ENCODE results near the gene DAPK2.
"Not testable (repeated sequence)": the region's sequence is repeated elsewhere in the genome, so short reads cannot be mapped to it uniquely, and the experiment has no call there.

DAPK2 gene

GRCh38 chr15:63970621-63971426, 75.5 kb downstream of the DAPK2 start:
- no peak for DNase-seq

DNA sequence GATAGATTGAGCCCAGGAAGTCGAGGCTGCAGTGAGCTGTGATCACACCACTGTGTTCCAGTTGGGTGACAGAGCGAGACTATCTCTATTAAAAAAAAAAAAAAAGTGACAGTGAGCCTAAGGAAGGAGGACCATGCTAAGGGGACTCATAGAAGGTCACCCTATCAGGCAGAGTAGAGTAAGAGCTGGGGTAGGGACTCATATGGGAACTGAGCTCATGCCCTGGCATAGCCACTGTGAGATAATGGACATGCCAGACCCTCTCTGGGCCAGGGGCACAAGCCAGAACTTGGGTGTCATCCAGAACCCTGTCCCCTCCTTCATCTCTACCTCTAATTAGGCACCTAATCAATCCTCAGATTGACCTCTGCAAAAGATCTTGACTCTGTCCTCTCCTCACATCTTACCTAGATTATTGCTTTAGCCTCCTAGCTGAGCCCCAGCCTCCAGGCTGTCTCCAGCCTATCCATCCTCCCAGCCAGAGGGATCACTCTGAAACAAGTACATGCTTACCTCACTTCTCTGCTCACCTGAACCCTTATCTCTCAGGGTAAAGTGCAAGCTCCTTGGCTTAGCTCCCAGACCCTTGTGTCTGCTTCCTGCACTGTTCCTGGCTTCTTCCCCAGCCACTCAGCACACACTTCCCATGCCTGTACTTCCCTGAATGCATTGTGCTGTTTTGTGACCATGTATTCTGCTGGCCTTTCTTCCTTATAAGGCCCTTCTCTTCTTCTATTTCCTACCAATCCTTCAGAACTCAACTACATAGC, 76.4 kb downstream of the DAPK2 start:
- DNase-seq = no peak

DNA sequence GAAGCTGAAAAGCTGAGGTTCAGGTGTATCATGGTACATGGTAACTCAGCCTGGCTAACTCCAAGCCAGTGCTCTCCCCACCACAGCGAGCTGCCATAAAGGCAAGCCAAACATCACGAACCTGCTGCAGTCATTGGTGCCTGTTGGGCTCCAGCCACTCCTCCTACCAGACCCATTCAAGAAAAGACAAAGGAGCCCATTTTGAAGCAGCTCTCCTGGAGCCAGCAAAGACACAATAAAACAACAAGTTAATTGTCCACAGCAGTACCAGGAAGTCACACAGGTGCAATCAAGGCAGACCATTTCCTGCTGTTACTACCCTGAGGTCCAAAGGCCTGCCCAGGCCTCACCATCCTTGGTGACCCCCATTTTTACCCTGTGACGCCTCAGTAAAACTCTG, 77.6 kb downstream of the DAPK2 start:
- no peak for DNase-seq

DNA sequence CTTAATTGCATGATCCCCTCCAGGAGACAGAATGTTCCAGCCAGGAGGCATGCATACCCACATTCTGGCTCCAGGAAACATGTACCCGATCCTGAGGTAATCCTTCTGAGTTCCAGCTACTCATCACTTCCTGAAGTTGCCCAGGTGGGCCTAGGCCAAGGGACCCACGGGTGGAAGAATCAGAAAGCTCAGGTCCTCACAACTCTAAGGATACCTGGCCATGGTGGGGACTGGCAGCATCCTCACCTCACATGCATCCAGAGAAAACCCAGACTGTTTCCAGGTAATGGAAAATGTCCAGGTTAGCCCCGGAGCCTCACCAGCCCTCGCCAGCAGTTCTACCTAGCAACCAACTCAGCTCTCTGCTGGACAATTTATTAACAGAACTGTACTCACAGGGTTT, 78.2 kb downstream of the DAPK2 start:
- DNase-seq = no peak

DNA sequence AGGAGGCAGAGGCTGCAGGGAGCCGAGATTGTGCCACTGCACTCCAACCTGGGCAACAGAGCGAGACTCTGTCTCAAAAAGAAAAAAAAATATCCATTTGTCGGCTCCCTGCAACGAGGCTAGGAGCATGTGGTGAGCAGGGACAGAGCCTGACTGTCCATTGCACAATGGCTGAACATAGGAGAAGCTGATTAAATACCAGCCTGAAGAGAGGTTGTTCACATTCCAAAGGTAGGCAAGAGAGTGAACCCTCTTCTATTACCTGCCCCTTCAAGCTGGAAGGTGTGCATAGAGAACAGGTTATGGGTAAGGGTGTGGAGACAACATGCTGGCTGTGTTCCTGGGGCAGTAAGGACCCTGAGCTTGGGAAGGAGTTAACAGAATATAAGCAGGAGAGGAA, 78.7 kb downstream of the DAPK2 start:
- DNase-seq = no peak

GRCh38 chr15:63962947-63963721, 83.2 kb downstream of the DAPK2 start:
- DNase-seq = not testable (repeated sequence)

DNA sequence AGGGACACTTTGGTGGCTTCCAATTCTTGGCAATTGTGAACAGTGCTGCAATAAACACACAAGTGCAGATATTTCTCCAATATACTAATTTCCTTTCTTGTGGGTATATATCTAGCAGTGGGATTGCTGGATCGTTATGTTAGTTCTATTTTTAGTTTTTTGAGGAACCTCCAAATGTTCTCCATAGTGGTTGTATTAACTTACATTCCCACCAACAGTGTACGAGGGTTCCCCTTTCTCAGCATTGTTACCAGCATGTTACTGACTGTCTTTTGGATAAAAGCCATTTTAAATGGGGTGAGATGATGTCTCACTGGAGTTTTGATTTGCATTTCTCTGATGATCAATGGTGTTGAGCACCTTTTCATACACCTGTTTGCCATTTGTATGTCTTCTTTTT, 92.8 kb downstream of the DAPK2 start:
- no peak for DNase-seq

DNA sequence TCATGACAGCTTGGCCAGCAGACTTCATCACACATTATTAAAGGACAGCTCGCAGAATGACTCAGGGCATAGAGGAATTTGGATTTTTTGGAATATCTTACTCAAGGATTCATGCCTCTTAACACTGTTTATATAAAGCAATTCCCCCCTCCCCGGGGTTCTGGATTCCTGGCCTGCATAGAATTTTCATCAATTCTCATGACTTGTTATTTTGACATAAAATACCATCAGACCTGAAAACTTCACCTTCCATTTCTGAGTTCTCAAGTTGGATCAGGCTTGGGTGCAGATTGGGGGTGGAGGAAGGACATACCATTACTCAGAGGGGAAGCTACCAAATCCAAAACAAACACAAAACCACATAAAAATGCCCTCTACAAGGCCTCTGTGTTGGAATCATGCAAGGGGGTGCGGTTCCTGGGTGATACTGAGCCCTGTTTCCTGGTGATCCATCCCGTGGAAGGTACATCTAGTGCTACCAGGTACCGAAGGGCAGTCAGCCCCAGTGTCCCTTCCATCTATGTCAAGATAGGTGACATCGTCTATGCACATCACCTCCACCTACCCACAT, 95.3 kb downstream of the DAPK2 start:
- no peak for DNase-seq

- DNase-seq = no peak
These were observed 97.3 kb downstream of the DAPK2 start for GRCh38 chr15:63948971-63949370.

GRCh38 chr15:63948436-63948835, 97.8 kb downstream of the DAPK2 start:
- no peak for DNase-seq

DNA sequence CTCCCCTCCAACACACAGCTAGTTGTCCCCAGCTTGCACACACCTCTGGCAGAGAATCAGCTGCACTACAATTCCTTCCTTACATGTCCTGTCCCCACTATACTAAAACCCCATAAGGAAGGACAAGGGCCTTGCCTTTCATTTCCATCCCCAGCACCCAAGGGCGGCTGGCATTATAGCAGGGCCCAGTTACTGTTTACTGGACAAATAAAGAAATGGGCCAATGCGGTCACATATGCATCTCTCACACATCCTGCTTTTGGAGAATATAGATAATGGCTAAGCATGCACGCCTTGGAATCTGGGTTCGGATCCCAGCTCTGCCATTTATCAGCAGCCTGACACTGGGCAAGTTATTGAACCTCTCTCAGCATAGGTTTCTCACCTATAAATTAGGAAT, 99.1 kb downstream of the DAPK2 start:
- DNase-seq = no peak

DNA sequence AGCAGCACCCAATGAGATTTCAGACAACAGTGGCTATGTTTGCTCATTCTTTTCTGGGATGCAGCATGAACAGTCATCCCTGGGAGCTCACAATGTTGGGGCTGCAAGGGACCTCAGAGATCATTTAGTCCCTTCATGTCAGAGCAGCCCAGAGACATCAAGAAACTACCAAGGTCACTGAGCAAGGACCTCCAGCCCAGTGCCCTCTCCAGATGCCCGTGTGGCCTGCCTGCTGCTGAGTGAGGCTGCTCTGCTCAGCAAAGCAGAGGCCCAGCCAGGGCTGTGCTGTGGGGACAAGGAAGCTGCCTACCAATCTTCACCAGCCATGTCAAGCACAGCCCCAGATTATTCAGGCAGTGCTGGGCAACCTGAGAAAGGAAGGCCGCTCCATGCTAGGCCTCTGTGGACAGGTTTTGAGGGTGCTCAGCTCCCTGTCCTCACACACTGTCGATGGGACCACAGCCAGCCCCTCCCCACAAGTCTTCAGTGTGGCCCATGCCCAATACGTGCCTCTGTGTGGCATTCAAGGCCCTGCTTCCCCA, 99.7 kb downstream of the DAPK2 start:
- DNase-seq = no peak

DNA sequence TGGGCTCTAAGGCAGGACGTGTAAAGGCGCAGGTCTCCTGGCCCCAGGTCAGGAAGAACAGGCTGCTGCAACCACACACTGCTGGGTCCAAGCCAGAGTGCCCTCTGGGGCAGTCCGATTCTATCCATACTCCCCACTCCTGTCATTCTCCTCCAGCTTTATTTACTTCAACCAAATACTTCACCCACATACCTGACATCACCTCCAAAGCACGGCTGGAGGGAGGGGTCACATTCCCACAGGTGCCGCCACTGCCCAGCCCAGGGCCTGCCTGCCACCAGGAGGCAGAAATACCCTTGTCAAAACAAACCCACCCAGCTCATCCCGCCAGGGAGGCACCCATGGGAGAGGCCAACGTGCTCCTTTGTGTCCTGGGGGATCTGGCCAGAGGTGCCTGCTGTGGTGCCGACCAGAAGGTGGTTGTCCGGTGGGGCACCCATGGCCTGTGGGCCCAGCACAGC, 100.4 kb downstream of the DAPK2 start:
- no peak for DNase-seq

GRCh38 chr15:63945007-63945788, 101.1 kb downstream of the DAPK2 start:
- no peak for DNase-seq

GRCh38 chr15:63944681-63944955, 101.7 kb downstream of the DAPK2 start:
- no peak for DNase-seq

DNA sequence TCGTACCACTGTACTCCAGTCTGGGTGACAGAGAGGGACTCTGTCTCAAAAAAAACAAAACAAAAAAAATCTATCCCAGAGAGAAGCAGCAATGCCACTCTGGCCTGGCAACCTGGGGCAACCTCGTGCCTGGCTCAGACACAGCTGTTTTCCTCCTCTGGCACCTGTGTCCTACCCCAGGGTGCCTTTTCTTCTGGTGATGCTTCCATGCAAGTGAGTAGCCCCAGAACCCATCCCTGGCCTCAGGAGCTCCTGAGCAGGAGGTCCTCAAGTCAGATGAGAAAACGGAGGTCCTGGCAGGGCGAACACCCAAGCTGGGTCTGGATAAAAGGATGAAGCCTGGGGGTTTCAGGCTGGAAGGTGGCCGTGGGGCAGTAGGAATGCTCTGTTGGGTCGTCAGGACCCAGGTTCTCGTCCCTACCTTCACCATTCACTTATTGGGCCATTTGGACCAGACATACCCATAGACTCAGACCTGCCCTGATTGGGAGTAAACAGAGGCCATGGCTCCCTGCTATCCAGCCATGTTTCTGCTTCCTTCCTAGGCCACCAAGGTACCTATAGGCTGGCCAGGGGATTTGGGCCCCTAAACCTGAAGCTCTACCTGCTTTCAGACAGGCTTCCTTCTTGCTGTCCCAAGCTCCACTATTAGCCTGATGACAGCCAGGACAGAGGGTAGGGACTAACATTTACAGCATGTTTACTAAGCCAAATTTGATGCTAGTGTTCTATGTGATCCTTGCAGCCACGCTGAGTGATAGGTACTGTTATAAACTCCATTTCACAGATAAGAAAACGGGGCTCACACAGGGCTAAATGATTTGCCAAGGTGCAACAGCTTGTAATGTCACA, 102.2 kb downstream of the DAPK2 start:
- DNase-seq = no peak

DNA sequence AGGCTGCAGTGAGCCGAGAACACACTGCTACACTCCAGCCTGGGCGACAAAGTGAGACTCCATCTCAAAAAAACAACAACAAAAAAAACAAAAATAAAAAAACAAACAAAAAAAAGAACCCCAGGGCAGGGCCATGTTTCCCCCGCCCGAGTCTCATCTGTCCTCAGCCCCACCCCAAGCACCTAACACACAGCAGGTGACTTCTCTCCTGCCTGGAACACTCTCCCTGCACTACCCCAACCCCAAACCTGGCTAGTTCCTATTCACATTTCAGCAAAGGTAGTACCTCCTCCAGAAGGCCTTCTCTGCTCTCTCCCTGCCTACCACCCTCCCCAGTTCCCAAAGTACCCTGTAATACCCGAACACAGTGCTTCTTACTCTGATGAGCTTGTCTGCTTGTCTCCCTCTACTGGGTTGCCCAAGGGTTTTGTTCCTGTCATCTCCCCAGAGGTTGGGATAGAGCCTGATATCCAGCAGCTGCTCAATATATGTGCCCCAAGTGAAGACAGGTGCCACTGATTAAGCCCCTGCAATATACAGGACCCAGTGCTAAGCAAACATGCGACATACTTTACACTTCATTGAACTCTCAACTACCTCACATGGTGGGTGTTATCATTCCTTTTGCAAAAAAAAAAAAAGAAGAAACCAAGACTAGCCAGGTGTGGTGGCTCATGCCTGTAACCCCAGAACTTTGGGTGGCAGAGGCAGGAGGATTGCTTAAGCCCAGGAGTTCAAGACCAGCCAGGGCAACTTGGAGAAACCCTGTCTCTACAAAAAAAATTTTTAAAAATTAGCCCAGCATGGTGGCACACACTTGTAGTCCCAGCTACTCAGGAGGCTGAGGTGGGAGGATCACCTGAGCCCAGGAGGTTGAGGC, 103.6 kb downstream of the DAPK2 start:
- no peak for DNase-seq

GRCh38 chr15:63941698-63942465, 104.4 kb downstream of the DAPK2 start:
- DNase-seq = no peak

GRCh38 chr15:63940966-63941620, 105.2 kb downstream of the DAPK2 start:
- no peak for DNase-seq

Data from NCI-H1417 treated with DMSO at 0.1 percent for 48 hours (cell line).